Neural cell (in vitro differentiated cells): Measurements from ENCODE around the gene TTLL12.

Experiments used
- CTCF ChIP-seq: fragments of 450-650 bp; IDR thresholded peaks from 2 replicates; pipeline ENCODE4 v1.5.1; 2014; ENCODE audit warnings: antibody characterized with exemption, mild to moderate bottlenecking, moderate library complexity; ENCODE audit not compliant: poor library complexity, severe bottlenecking
- EZH2 ChIP-seq: fragments of 200-600, 300-800 bp; shearing (Covaris generic), sonication (generic); IDR thresholded peaks from 2 replicates; pipeline ENCODE4 v1.6.1; 2014; ENCODE audit warnings: antibody characterized with exemption, low read length, borderline replicate concordance, mild to moderate bottlenecking; ENCODE audit not compliant: insufficient read depth, poor library complexity, severe bottlenecking
- MXI1 ChIP-seq: fragments of 450-650 bp; conservative IDR thresholded peaks from 2 replicates; pipeline ENCODE4 v1.6.1; 2014; ENCODE audit warnings: antibody characterized with exemption, mild to moderate bottlenecking; ENCODE audit not compliant: poor library complexity, severe bottlenecking
- POLR2AphosphoS5 ChIP-seq: IDR thresholded peaks from 2 replicates; pipeline ENCODE4 v1.6.1; 2012

DNA sequence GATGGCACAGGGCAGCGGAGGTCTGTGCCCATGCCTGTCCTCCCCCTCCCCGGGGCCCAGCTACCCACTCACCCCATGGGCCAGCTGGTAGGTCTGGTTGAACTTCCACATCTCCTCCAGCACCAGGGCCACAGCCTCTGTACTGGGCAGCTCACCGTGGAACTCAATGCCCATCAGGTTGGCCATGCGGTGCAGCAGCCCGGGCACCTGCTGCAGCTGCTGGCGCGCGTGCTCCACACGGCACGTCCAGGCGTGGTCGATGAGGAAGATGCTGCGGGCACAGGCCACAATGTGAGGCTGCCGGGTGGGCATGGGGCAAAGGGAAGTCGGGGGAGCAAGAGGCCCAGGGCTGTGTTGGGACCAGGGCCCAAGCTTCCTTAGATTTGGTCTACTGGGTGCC, 6.3 kb downstream of the TTLL12 start:
- TF ChIP-seq CTCF (no peak), EZH2 (no peak), MXI1 (no peak), POLR2AphosphoS5 (no peak)
